NB4 (cell line): ENCODE results near the gene MOGAT2.

Source experiments
- CTCF ChIP-seq: IDR thresholded peaks from one replicate; pipeline ENCODE4 v1.5.1; 2012; ENCODE audit warnings: low read depth, low read length
- MAX ChIP-seq: IDR thresholded peaks from 2 replicates; pipeline ENCODE4 v1.6.1; 2011; ENCODE audit warnings: low read depth, low read length
- MYC ChIP-seq: IDR thresholded peaks from 2 replicates; pipeline ENCODE4 v1.6.1; 2011; ENCODE audit warnings: low read depth, low read length
- POLR2A ChIP-seq: IDR thresholded peaks from 2 replicates; pipeline ENCODE4 v1.6.1; 2011; ENCODE audit warnings: mild to moderate bottlenecking; ENCODE audit not compliant: insufficient read length; ENCODE audit errors: extremely low read depth

GRCh38 chr11:75775056-75775455 is 57.4 kb downstream of the MOGAT2 start:
- TF ChIP-seq CTCF (no peak), POLR2A (no peak), MAX (no peak), MYC (no peak)
